ENCODE results near the gene NLRP10. TPM values are rescaled to one million over a fixed set of nuclear protein-coding genes. Genes with fewer than 3 reads are reported as not detected.

The NLRP10 gene
- total RNA-seq, result 2.3 and 2.9 TPM in 2 replicates

DNA sequence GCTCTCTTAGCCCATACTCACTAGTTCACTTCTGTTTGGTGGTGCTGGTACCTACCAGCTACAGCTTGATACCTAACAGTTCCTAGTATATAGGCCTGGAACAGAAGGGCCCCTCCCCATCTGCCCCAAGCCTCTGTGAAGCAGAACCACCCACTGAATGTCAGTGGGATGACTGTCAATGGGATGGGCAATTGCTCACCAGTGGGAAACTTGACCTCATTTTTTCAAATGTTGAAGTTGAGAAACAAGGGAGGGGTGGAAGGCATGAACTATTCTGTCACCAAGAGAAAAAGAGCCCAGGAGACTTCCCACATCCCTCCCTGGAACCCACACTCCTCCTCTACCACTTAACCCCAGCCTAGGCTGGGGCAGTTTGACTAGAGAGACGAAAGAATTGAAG, at the start of gene NLRP10:
TSS of gene NLRP10 (minus strand) at position 62 of the 400 bp plus-strand sequence. CDS start 1,952 bp downstream, outside the sequence.

GRCh38 chr11:7986768-7987559, 21.7 kb upstream of the NLRP10 start, which contains the start of gene EIF3F:
TSS of gene EIF3F (plus strand) at chr11:7987337. CDS start at chr11:7987353, 16 bp downstream.

GRCh38 chr11:7941608-7942007, 23.6 kb downstream of the NLRP10 start, which contains the start of gene OR10A3:
TSS of gene OR10A3 (minus strand) at chr11:7941708. CDS start at chr11:7939520, 2,188 bp downstream.

DNA sequence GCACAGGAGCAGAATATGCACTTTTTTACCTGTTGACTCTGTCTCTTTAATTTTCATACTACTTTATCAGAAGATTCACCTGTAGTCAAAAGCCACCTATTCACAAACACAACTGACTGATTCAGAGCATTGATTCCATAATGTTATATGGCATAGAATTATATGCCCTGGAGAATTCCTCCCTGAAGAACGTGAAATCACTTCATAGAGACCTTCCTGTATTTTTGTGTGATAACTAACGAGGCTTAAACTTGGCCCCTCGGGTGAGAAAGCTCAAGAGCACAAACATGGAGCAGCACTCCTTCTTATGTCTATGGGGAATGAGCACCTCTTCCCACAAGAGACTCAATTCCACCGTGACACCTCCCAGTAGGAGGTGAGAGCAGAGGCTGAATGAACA, 34.1 kb downstream of the NLRP10 start, which contains the start of gene OR10A6:
TSS of gene OR10A6 (minus strand) at position 101 of the 400 bp plus-strand sequence. CDS start 2,606 bp downstream, outside the sequence.

Small RNAs within 50 kb of the gene (small RNA-seq; reads per million reads assigned to genes)
- gene COX6CP5, result not detected

Other genes starting within 250 kb of the NLRP10 start
- gene OR5P2, start 168.5 kb downstream of the NLRP10 start, total RNA-seq, result not detected in 2 replicates
- 0.16 TPM in 1 of 2 replicates, not detected in the other for gene OR5P3, start 134.6 kb downstream of the NLRP10 start, total RNA-seq
- not detected in 2 replicates for gene OR10A6, start 34.2 kb downstream of the NLRP10 start, total RNA-seq
- not detected in 2 replicates for gene OR10A3, start 23.7 kb downstream of the NLRP10 start, total RNA-seq
- gene EIF3F, start 21.9 kb upstream of the NLRP10 start, total RNA-seq, result 386 and 454 TPM in 2 replicates
- gene TUB, start 115.8 kb upstream of the NLRP10 start, total RNA-seq, result 14.7 and 17.8 TPM in 2 replicates
- gene RIC3, start 203.6 kb upstream of the NLRP10 start, total RNA-seq, result not detected in 2 replicates